Fibroblast of peridontal ligament (primary cell): Measurements from ENCODE around the gene GAMT.
"Not testable (repeated sequence)": the region's sequence is repeated elsewhere in the genome, so short reads cannot be mapped to it uniquely, and the experiment has no call there.

Experiments used
- DNase-seq: peaks from one replicate; pipeline ENCODE4 v3.0.0-alpha.2; 2010; ENCODE audit errors: extremely low read depth

The GAMT gene

GRCh38 chr19:1433119-1434039 lies 32.0 kb upstream of the GAMT start:
- no peak for DNase-seq

- DNase-seq: no peak
Measured at GRCh38 chr19:1432507-1432887, 31.2 kb upstream of the GAMT start.

DNA sequence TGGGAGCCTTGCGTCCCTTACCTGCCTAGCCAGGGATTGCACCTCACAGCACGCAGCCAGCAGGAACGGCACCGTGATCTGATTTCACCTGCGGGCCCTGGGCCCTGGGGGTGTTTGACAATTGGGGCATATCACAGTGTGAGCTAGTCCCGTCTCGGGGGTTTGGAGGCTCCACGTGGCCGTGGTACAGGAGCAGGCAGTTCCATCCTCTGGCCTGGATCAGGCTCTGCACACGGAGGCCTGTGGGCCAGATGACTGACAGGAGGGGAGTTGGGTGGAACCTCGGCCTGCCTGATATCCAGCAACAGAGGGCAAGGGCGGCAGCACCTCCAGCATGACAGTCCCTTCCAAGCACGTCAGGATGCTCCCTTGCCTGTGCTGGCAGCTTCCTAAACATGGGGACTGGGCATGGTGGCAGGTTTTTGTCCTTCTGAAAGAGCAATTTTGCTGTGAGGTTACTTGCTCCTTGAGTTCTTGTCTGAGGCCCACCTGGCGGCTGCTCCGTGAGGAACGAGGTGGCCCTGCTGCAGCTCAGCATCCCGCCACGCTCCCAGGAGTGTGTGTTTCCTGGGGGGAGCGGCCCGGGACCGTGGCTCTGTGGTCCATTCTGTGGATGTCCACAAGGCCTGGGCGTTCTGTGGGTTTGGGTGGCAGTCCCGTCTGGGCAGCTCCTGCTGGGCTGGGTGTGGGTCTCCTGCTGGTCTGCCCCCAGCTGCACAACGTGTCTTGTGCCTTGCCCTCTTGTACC lies 30.6 kb upstream of the GAMT start:
- no peak for DNase-seq

- no peak for DNase-seq
Measured at GRCh38 chr19:1430246-1430645, 28.9 kb upstream of the GAMT start.

GRCh38 chr19:1429750-1430149 lies 28.4 kb upstream of the GAMT start:
- DNase-seq: no peak

DNA sequence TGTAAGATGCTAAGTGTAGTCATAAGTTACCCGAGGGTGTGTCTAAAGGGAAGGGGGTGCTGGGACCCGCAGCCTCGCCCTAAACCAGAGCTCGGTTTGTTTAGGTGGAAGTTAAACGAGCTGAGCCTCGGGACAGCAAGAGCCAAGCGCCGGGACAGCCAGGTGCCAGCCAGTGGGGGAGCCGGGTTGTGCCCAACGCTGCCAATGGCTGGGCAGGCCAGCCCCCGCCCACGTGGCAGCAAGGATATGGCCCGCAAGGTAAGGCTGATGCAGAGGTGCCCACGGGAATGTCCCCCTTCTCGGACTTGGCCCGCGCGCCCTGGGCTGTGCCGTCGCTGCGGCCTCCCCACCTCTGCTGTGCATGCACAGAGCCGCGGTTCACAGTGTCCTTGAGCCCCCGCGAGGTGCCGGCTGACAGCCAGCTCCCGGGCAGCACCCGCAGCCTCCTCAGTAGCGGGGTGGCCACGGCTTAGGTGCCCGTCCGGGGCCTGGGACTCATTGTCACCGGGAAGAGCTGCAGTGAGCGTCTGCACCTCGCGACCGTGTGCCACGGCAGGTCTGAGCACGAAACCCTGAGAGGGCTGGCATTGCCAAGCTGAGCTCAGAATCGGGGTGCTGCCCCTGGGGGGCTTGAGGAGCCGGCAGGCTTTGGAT lies 27.5 kb upstream of the GAMT start:
- DNase-seq: no peak

DNA sequence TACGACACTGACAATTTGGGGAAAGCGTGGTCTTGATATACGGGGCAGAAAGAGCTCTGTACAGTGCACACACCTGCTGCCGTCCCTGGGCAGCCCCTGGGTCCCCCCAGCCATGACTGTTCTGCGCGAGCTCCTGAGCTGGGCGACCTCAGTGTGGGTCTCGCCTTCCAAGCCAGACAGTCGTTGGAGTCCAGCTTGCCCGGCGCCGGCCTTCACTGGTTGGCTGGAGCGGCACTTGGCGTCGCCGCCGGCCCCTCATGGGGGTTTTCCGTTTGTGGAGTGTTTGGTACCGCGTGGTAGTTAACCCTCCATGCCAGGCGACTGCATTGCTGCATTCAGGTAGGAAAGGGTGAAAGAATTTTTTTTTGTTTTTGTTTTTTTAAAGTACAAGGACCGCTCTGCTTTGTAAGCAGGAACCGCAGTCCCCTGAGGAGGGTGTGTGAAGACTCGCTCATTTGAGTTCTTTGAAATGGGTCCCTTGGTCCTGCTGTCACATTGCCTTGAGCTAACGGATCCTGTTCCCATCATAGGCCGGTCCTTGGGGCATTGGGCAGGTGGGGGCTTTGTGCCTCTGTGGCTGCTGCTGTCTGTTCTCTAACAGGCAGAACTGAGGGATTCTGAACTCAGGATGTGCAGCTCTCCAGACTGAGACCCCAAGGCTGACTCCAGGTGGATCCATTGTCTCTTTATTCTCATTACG lies 26.0 kb upstream of the GAMT start:
- DNase-seq: no peak

- DNase-seq: no peak
Measured at GRCh38 chr19:1426736-1427135, 25.4 kb upstream of the GAMT start.

DNA sequence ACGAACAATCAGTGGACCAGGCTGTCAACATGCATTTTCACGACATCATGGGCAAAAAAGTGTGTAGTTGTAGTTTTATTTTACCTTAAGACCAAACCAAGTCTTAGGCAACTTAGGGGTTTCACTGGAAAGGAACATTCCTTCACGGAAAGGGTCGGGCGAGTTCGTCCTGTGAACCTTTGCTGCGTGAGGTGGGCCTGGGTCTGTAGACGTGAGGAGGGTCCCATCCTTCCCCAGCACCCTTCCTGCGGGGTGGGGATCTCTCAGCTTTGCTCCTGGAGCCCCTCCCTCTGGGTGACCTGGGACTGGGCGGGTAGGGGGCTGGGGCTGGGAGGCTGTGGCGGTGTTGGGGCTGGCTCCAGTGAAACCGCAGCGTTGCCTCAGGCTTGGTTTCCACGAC lies 24.6 kb upstream of the GAMT start:
- no peak for DNase-seq

GRCh38 chr19:1425102-1425837 lies 23.9 kb upstream of the GAMT start:
- no peak for DNase-seq

- no peak for DNase-seq
Measured at GRCh38 chr19:1424192-1424955, 23.0 kb upstream of the GAMT start.

GRCh38 chr19:1423436-1424191 lies 22.3 kb upstream of the GAMT start:
- no peak for DNase-seq

- no peak for DNase-seq
Measured at GRCh38 chr19:1422943-1423342, 21.6 kb upstream of the GAMT start.

DNA sequence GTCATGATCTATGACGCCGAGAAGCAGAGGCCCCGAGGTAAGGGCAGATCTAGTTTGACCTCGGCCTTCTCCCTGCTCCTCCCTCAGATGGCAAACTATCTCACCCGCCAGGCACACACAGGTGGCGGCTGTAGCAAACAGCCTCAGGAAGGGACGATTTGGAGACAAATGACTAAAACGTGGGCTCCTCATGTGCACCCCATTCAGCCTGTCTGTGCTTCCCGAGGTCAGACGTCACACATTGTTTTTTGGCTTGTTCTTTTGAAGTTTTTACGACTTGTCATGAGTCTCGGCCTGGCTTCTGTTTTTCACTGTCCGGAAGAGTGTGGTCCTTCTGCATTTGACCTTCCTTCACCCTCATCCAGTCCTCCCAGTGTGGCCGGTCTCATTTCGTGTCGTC lies 21.0 kb upstream of the GAMT start:
- DNase-seq: no peak

DNA sequence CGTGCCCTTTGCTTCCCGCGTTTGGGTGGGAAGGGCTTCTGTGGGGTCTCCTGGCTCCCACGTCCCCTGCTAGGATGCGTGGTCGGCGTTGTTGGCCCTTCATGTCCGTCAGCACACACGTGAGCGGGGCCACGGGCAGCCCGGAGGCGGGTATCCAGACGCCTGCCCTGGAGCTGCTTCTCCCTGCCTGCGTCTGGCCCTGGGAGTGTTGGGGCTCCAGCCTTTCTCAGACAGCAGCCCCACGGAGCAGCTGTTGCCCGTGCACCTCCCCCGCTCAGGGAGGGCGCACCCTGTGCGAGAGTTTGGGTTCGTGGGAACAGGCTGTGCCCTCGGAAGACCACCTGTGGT lies 20.6 kb upstream of the GAMT start:
- DNase-seq: no peak

- no peak for DNase-seq
Measured at GRCh38 chr19:1421218-1421957, 20.0 kb upstream of the GAMT start.

DNA sequence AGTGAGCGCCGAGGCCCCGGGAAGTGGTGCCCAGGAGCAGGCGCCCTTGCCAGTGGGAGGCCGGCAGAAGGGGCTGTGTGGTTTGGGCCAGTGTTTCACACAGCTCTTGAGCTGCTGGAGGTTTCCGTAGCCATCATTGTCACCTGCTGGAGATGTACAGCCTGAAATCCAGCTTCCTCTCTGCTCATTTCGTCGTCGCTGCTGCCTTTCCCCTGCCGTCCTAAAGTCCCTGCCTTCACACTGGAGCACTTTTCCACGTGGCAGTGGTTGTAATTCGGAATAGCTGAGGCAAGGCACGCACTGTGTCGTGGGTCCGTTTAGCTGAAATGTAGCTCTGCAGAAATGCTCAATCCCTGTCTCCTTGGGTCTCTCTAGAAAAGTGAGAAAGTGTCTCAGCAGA lies 19.2 kb upstream of the GAMT start:
- no peak for DNase-seq

GRCh38 chr19:1420085-1420484 lies 18.7 kb upstream of the GAMT start:
- not testable (repeated sequence) for DNase-seq
